ENCODE measurements around the gene GPR26. TPM values are rescaled to one million over a fixed set of nuclear protein-coding genes. Genes with fewer than 3 reads are reported as not detected.

The GPR26 gene
- total and polyA plus RNA-seq, 12 donors = not detected

- no peak overlapping the region for H3K4me3 ChIP-seq
- DNase-seq = no peak
- no peak for TF ChIP-seq CTCF (IDR thresholded peaks at IDR 0.05)
- peaks cover 0 to 15% (median 0%) of the 10 kb centered on the region in 11 donors for H3K9me3 ChIP-seq
- WGBS, 2 donors = 71 to 72% methylated on average over 6 of the region's 6 CpGs
- H3K4me1 ChIP-seq = no peaks in the 10 kb centered on the region
- no peak overlapping the region for H3K27ac ChIP-seq
- no peaks in the 10 kb centered on the region for H3K36me3 ChIP-seq
- ATAC-seq = no peak
- intact Hi-C loops (cut with DNase I) = no loop called here
- H3K27me3 ChIP-seq = peaks cover 0 to 24% (median 7%) of the 10 kb centered on the region in 7 donors
These were observed 14.6 kb upstream of the GPR26 start for GRCh38 chr10:123651421-123652047.

DNA sequence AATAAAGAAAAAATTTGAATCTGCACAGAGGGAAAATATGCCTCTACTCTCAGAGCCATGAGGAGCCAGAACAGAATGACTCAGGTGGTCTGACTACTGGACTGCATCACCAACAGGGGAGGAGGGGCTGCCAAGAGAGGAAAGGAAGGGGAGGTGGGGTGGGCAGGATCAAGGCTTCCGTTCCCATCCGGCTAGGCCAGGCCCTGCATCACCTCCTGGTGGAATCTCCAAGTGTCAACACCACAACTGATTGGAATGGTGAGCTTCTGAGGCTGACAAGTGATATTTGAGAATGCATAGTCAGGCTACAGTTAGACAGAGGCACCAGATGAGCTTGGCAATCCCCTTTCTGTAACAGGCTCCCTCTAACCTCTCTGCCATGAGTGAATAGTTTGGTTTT is 10.4 kb upstream of the GPR26 start:
- WGBS, 2 donors = 0 to 5% methylated on average over 2 of the region's 2 CpGs

DNA sequence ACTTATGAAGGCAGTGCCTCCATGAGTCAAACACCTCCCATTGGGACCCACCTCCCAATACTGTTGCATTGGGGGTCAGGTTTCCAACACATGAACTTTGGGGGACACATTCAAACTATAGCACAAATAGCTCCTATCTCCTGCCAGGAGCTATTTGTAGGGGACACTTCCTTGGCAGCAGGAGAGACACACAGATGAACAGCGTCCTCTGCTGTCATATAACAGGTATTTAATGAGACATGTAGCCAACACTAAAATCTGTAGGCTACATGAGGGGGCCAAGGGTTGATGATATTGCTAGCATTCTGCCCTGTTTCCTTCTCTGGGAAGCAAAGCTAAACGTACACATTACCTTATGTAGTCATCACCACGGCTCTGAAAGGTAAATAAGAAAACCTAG is 2.6 kb upstream of the GPR26 start:
- Histone ChIP-seq H3K4me1 (no peaks in the 10 kb centered on the region), H3K9me3 (peaks cover 0 to 9% (median 0%) of the 10 kb centered on the region in 11 donors), H3K27me3 (peaks cover 0 to 50% (median 44%) of the 10 kb centered on the region in 7 donors), H3K4me3 (no peak overlapping the region), H3K36me3 (no peaks in the 10 kb centered on the region), H3K27ac (no peak overlapping the region)
- intact Hi-C loops (cut with DNase I) = no loop called here
- 15 to 19% methylated on average over 3 of the region's 3 CpGs for WGBS, 2 donors
- DNase-seq (no peak), ATAC-seq (no peak)
- no peak for TF ChIP-seq CTCF (IDR thresholded peaks at IDR 0.05)

More for the DNA sequence above, 10.4 kb upstream of the GPR26 start:
- no peak overlapping the region for H3K27ac ChIP-seq
- H3K4me1 ChIP-seq = no peaks in the 10 kb centered on the region
- H3K36me3 ChIP-seq = no peaks in the 10 kb centered on the region
- ATAC-seq (no peak), DNase-seq (no peak)
- TF ChIP-seq CTCF (IDR thresholded peaks at IDR 0.05) = no peak
- intact Hi-C loops (cut with DNase I) = no loop called here
- peaks cover 0 to 15% (median 0%) of the 10 kb centered on the region in 11 donors for H3K9me3 ChIP-seq
- H3K4me3 ChIP-seq = no peak overlapping the region
- H3K27me3 ChIP-seq = peaks cover 0 to 13% (median 0%) of the 10 kb centered on the region in 7 donors

GRCh38 chr10:123665491-123666286 is 466 bp upstream of the GPR26 start:
- Histone ChIP-seq H3K27me3 (peaks cover 0 to 70% (median 64%) of the 10 kb centered on the region in 7 donors), H3K4me1 (no peaks in the 10 kb centered on the region), H3K36me3 (no peaks in the 10 kb centered on the region), H3K9me3 (peaks cover 0 to 9% (median 0%) of the 10 kb centered on the region in 11 donors), H3K27ac (no peak overlapping the region), H3K4me3 (no peak overlapping the region)
- TF ChIP-seq CTCF (IDR thresholded peaks at IDR 0.05) = no peak
- DNase-seq (no peak), ATAC-seq (no peak)
- intact Hi-C loops (cut with DNase I) = no loop called here
- WGBS, 2 donors = 7% methylated on average over 38 to 47 of the region's 47 CpGs

Data from heart right ventricle (tissue), 16 donors.